ENCODE measurements around the gene PDZK1.
"Not testable (repeated sequence)": the region's sequence is repeated elsewhere in the genome, so short reads cannot be mapped to it uniquely, and the experiment has no call there.

- TF ChIP-seq POLR2A, CTCF (IDR thresholded peaks at IDR 0.05): not testable (repeated sequence)
Measured at GRCh38 chr1:145686078-145686477, 21.1 kb downstream of the PDZK1 start.

Data from breast epithelium (tissue), 3 donors.